Vagina (tissue), 2 donors: Measurements from ENCODE around the gene WASL.

Source experiments
- CTCF ChIP-seq, 3 experiments: fragments of 450-650 bp in 2 of 3; fragments of 200-600 bp in 1 of 3; sonication (generic) in 1 of 3; IDR thresholded peaks; one replicate each; pipeline ENCODE4 v1.5.1; 2017 to 2019; ENCODE audit warnings: antibody characterized with exemption in 3 of 3, mild to moderate bottlenecking in 2 of 3, moderate library complexity in 2 of 3
- POLR2A ChIP-seq, 2 donors: fragments of 450-650 bp; IDR thresholded peaks; one replicate each; pipeline ENCODE4 v1.6.1; 2017; ENCODE audit warnings: antibody characterized with exemption in 2 of 2, mild to moderate bottlenecking in 2 of 2, moderate library complexity in 2 of 2
- POLR2AphosphoS5 ChIP-seq, 2 donors: sonication (generic); formaldehyde crosslinking; IDR thresholded peaks; one replicate each; pipeline ENCODE4 v1.9.0; 2017; ENCODE audit warnings: antibody characterized with exemption in 2 of 2, mild to moderate bottlenecking in 2 of 2, low read depth in 1 of 2; ENCODE audit not compliant: insufficient read depth in 1 of 2

- TF ChIP-seq CTCF (IDR thresholded peaks at IDR 0.05) = no peak
- TF ChIP-seq POLR2AphosphoS5 (IDR thresholded peaks at IDR 0.05; ENCODE audit: insufficient read depth in 1 of 2, low read depth in 1 of 2) = no peak
- TF ChIP-seq POLR2A (IDR thresholded peaks at IDR 0.05) = no peak
These were observed 34.3 kb downstream of the WASL start for GRCh38 chr7:123714296-123715080.
